ENCODE results near the gene LRRC46.

- TF ChIP-seq EP300 (IDR thresholded peaks at IDR 0.05) (no peak), POLR2A (IDR thresholded peaks at IDR 0.05; ENCODE audit: low read depth) (no peak)
- TF ChIP-seq, protein P1, sequence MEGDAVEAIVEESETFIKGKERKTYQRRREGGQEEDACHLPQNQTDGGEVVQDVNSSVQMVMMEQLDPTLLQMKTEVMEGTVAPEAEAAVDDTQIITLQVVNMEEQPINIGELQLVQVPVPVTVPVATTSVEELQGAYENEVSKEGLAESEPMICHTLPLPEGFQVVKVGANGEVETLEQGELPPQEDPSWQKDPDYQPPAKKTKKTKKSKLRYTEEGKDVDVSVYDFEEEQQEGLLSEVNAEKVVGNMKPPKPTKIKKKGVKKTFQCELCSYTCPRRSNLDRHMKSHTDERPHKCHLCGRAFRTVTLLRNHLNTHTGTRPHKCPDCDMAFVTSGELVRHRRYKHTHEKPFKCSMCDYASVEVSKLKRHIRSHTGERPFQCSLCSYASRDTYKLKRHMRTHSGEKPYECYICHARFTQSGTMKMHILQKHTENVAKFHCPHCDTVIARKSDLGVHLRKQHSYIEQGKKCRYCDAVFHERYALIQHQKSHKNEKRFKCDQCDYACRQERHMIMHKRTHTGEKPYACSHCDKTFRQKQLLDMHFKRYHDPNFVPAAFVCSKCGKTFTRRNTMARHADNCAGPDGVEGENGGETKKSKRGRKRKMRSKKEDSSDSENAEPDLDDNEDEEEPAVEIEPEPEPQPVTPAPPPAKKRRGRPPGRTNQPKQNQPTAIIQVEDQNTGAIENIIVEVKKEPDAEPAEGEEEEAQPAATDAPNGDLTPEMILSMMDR (IDR thresholded peaks at IDR 0.05), result no peak
Observed at GRCh38 chr17:47791025-47791424, 40.4 kb upstream of the LRRC46 start.

Measured in esophagus muscularis mucosa (tissue), 4 donors.